ENCODE results near the gene THRB.

DNA sequence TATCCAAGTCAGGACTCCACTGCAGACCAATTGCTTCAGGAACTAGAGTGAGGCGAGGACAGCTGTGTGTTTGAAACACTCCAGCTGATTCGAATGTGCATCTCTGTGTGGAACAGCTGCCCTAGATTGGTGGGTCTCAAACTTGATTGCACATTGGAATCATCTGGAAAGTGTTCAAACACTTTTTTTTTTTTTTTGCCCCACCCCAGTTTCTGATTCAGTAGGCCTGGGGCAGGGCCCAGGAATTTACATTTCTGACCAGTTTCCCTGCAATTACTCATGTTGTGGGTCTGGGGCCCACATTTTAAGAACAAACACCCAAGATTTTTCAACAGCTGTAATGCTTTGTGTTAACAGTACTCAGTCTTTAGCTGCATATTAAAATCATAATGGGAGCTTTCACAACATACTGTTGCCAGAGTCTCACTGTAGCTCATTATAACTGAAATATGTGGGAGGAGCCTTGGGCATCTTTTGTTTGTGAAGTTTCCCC, 392.9 kb downstream of the THRB start:
- TF ChIP-seq EZH2 (IDR thresholded peaks at IDR 0.05; ENCODE audit: borderline replicate concordance, low read length), result no peak
- TF ChIP-seq, protein P1, sequence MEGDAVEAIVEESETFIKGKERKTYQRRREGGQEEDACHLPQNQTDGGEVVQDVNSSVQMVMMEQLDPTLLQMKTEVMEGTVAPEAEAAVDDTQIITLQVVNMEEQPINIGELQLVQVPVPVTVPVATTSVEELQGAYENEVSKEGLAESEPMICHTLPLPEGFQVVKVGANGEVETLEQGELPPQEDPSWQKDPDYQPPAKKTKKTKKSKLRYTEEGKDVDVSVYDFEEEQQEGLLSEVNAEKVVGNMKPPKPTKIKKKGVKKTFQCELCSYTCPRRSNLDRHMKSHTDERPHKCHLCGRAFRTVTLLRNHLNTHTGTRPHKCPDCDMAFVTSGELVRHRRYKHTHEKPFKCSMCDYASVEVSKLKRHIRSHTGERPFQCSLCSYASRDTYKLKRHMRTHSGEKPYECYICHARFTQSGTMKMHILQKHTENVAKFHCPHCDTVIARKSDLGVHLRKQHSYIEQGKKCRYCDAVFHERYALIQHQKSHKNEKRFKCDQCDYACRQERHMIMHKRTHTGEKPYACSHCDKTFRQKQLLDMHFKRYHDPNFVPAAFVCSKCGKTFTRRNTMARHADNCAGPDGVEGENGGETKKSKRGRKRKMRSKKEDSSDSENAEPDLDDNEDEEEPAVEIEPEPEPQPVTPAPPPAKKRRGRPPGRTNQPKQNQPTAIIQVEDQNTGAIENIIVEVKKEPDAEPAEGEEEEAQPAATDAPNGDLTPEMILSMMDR (IDR thresholded peaks at IDR 0.05; ENCODE audit: low read length), result no peak
